Fibroblast of upper back skin (primary cell): ENCODE measurements around the gene METTL3.

Source experiments
- DNase-seq: peaks from one replicate; pipeline ENCODE4 v3.0.0-alpha.2; 2013

Gene METTL3

DNA sequence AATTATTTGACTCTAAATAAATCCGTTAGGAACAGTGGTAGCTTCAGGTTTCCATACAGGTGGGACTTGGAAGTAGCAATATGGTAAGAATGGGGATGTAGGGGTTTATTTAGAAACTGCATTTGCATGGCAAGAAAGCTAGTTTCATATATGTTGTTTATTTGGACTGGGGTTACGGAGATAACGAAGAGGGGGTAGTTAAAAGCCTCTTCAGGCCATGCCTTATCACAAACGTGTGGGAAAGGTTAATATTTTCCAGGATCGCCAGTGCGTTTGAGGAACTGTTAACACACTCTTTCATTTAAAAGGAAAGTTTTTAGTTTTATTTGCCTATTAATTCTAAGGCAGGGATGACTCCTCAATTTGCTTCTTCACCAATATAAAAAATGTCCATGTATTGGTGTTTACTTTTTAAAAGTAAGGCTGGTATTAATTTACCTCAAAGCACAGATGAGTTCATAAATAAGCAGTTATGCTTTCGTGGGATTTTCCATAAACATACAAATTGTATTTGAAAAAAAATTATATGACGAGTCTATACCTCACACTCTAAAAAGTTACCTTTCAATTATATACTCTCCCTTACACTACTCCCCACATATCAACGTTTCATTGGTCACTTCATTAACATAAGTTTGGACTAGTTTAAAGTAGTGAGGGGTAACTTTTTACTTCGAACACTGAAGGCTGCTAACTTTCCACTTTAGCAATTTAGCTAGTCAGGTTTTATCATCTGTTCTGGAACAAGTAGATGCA lies 35.2 kb downstream of the METTL3 start:
- no peak for DNase-seq

DNA sequence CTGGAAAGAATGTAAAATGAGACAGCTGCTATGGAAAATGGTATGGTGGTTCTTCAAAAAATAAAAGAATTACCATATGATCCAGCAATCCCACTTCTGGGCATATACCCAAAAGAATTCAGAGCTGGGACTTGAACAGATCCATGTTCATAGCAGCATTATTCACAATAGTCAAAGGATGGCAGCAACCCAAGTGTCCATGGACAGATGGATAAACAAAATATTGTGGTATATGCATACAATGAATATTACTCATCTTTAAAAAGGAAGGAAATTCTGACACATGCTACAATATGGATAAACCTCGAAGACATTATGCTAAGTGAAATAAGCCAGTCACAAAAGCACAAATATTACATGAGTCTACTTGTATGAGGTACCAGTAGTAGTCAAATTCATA lies 43.5 kb downstream of the METTL3 start:
- peak; percentile 96 for DNase-seq

DNA sequence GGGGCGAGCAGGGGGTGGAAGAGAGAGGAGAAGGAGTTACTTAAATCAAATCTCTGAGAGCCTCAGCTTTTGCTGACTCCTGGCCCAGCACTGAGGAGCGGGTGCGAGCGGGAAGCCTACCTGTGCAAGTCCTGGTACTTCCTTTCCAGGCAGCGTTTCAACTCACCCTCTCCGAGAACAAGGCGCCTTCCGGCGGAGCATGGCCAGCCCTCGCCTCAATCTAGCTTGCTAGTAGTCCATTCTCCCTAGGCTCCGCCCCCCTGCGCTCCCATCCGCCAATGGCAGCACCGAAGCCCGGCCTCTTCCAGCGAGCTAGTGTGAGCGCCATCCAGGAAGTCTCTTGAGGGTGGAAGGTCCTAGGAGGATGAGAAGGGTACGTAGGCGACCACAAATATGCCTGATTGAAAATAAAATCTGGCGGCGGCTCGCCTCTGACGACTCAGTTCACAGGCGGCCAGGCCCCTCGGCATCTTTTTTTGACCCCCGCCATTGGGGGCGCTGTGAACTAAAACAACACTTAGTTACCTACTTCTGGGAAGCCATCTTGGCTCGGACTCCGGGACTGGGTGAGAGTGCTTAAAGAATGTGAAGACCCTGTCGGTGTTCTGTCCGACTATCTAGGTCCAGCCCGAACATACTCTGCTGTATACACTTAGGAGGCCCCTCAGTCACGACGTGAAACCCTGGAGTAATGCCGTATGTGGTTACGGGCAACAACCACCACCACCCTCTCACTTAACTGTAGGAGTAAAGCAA lies 55.0 kb downstream of the METTL3 start, which contains the start of gene CHD8:
CHD8 (minus strand) TSS at position 212 of the 756 bp plus-strand sequence. CDS start 24,480 bp downstream, outside the sequence.
- peak; percentile 100 for DNase-seq

DNA sequence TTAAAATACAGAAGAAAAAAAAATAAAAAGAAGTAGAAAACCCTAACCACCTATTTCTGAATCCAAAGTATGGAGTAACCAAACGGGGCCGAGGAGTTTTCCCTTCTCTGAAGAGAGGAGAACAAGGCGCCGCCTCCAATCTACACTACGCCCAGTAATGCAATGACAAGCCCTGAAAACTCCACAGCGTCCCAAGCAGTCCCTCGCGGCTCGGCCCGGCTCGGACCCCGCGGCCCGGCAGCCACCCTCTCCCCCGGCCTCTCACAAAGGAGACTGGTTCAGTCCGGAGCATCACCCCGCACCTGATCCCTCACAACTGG lies 55.6 kb downstream of the METTL3 start:
- DNase-seq: no peak

DNA sequence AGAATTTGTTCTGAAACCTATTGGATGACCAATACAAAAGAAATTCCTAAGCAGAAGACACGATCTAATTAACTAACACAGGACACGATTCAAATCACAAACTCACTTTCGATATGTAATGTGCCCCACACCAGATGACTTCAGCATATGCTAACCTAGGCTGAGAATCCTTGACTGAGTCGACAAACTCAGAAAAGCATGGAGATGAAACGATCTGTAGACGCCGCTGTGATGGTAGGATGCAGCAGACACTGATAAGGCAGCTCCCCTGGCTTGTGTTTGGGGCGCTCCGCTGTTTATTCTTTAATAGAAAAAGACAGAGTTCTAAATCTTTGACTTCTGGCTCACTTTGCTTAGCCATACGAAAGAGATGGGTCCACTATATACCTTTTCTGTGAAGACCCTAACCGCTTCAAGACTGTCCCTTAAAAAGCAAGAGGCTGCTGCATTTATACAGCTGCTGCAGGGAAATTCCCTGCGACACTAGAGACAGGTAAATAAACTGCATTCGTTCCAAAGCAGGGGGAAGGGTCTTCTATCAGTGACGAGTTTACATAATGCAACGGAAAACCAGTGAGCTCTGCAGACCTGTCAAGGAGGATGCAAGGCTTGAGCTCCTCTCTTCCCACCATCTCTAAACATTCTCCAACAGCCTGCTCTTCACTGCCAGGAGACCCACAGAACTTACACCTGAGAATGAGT lies 56.1 kb downstream of the METTL3 start:
- DNase-seq: no peak

DNA sequence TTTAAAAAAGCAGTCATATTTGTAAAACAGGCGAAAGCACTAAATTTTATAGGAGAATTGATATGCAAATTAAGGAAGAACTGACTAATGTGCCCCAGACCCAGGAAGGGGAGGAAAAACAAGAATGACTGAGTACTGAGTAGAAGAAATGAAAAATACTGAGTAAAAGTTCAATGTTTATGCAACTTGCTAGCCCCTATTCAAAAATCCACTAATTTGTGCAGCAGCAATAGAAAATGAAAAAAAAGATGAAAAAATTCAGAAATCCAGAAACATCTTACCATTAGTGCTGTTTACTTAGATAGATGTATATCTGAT lies 61.3 kb downstream of the METTL3 start:
- no peak for DNase-seq
